Loucy (cell line): ENCODE data around the gene MLLT10.
"Not testable (repeated sequence)": the region's sequence is repeated elsewhere in the genome, so short reads cannot be mapped to it uniquely, and the experiment has no call there.

Source experiments
- EZH2phosphoT487 ChIP-seq: fragments of 200-600 bp; IDR thresholded peaks from 2 replicates; pipeline ENCODE4 v1.6.1; 2018; ENCODE audit warnings: antibody characterized with exemption, mild to moderate bottlenecking, moderate library complexity, borderline replicate concordance
- TF ChIP-seq, protein P1 (sequence below): fragments of 200-600 bp; sonication (generic); conservative IDR thresholded peaks from 2 replicates; pipeline ENCODE4 v1.5.1; 2014; ENCODE audit warnings: mild to moderate bottlenecking, antibody characterized with exemption, low read length

DNA sequence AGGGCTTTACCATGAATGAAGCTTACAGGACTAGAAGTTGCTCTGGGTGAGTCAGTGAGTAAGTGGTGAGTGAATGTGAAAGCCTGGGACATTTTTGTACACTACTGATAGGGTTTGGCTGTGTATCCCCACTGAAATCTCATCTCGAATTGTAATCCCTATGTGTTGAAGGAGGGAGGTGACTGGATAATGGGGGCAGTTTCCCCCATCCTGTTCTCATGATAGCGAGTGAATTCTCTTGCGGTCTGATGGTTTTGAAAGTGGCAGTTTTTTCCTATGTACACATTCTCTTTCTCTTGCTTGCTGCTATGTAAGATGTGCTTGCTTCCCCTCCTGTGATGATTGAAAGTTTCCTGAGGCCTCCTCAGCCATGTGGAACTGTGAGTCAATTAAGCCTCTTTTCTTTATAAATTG is 47.4 kb downstream of the MLLT10 start:
- TF ChIP-seq, protein P1, sequence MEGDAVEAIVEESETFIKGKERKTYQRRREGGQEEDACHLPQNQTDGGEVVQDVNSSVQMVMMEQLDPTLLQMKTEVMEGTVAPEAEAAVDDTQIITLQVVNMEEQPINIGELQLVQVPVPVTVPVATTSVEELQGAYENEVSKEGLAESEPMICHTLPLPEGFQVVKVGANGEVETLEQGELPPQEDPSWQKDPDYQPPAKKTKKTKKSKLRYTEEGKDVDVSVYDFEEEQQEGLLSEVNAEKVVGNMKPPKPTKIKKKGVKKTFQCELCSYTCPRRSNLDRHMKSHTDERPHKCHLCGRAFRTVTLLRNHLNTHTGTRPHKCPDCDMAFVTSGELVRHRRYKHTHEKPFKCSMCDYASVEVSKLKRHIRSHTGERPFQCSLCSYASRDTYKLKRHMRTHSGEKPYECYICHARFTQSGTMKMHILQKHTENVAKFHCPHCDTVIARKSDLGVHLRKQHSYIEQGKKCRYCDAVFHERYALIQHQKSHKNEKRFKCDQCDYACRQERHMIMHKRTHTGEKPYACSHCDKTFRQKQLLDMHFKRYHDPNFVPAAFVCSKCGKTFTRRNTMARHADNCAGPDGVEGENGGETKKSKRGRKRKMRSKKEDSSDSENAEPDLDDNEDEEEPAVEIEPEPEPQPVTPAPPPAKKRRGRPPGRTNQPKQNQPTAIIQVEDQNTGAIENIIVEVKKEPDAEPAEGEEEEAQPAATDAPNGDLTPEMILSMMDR, result not testable (repeated sequence)
- not testable (repeated sequence) for TF ChIP-seq EZH2phosphoT487
